HepG2 (cell line): ENCODE data around the gene PDHX. TPM values are rescaled to one million over a fixed set of nuclear protein-coding genes. Genes with fewer than 3 reads are reported as not detected.

Experiments
- CEBPG ChIP-seq: IDR thresholded peaks from 2 replicates; pipeline ENCODE4 v1.6.1; 2016
- CHD2 ChIP-seq: IDR thresholded peaks from 2 replicates; pipeline ENCODE4 v1.6.1; 2011; ENCODE audit warnings: low read depth, low read length, improper control_type of control experiment
- GTF3A ChIP-seq: sonication (generic); formaldehyde crosslinking; conservative IDR thresholded peaks from 2 replicates; pipeline ENCODE4 v1.4.0; 2020; ENCODE audit warnings: mild to moderate bottlenecking, missing genetic modification reagents
- IRF1 ChIP-seq: sonication (generic); formaldehyde crosslinking; IDR thresholded peaks from 2 replicates; pipeline ENCODE4 v1.4.0; 2020; ENCODE audit warnings: low read depth, mild to moderate bottlenecking, missing genetic modification reagents
- PHF8 ChIP-seq: sonication (generic); formaldehyde crosslinking; IDR thresholded peaks from 2 replicates; pipeline ENCODE4 v1.5.0; 2020; ENCODE audit warnings: missing genetic modification reagents
- REPIN1 ChIP-seq: sonication (generic); formaldehyde crosslinking; IDR thresholded peaks from 2 replicates; pipeline ENCODE4 v1.8.0; 2022; ENCODE audit warnings: missing genetic modification reagents, low read depth, mild to moderate bottlenecking, borderline replicate concordance
- RNF219 ChIP-seq: sonication (generic); formaldehyde crosslinking; IDR thresholded peaks from 2 replicates; pipeline ENCODE4 v1.5.0; 2020; ENCODE audit warnings: mild to moderate bottlenecking, missing genetic modification reagents
- SIN3B ChIP-seq: fragments of 150-350 bp; IDR thresholded peaks from 2 replicates; pipeline ENCODE4 v1.6.1; 2014; ENCODE audit warnings: low read length
- SMAD9 ChIP-seq: sonication (generic); formaldehyde crosslinking; IDR thresholded peaks from 2 replicates; pipeline ENCODE4 v1.5.1; 2020; ENCODE audit warnings: mild to moderate bottlenecking, missing genetic modification reagents
- SRY ChIP-seq: sonication (generic); formaldehyde crosslinking; IDR thresholded peaks from 2 replicates; pipeline ENCODE4 v1.8.0; 2022; ENCODE audit warnings: mild to moderate bottlenecking, missing genetic modification reagents
- ZFP36L2 ChIP-seq: sonication (generic); formaldehyde crosslinking; IDR thresholded peaks from 2 replicates; pipeline ENCODE4 v1.4.0; 2020; ENCODE audit warnings: missing genetic modification reagents
- ZNF629 ChIP-seq: sonication (generic); formaldehyde crosslinking; conservative IDR thresholded peaks from 2 replicates; pipeline ENCODE4 v1.5.0; 2020; ENCODE audit warnings: missing genetic modification reagents
- ZNF772 ChIP-seq: sonication (generic); formaldehyde crosslinking; IDR thresholded peaks from 2 replicates; pipeline ENCODE4 v1.5.0; 2020; ENCODE audit warnings: mild to moderate bottlenecking, missing genetic modification reagents
- ZSCAN12 ChIP-seq: sonication (generic); formaldehyde crosslinking; IDR thresholded peaks from 2 replicates; pipeline ENCODE4 v1.9.0; 2021; ENCODE audit warnings: mild to moderate bottlenecking, missing genetic modification reagents
- ZSCAN5A ChIP-seq: sonication (generic); formaldehyde crosslinking; IDR thresholded peaks from 2 replicates; pipeline ENCODE4 v1.8.0; 2022; ENCODE audit warnings: mild to moderate bottlenecking, missing genetic modification reagents, borderline replicate concordance
- polyA plus RNA-seq, 8 experiments: library from polyadenylated mRNA; depleted of rRNA in 3 of 8; stranded (reverse) in 7 of 8; unstranded in 1 of 8; fragments of >200 nt; fragmentation: Illumina TruSeq in 4 of 8; extraction: Trizol in 4 of 8; gene quantifications; 2 replicates each; pipeline versions ENCODE4 v1.2.1 to v1.2.3, GENCODE V29; 2011 to 2016; ENCODE audit warnings: low read depth in 4 of 8, missing spikeins in 1 of 8, mixed read lengths in 1 of 8; ENCODE audit not compliant: insufficient read depth in 1 of 8
- total RNA-seq, 5 experiments: library from RNA; depleted of rRNA; stranded (reverse); fragments of >200 nt; fragmentation: Illumina TruSeq; extraction: Trizol; gene quantifications; 2 replicates each; pipeline ENCODE4 v1.2.3, GENCODE V29; 2016; ENCODE audit warnings: low read depth in 1 of 5
- TF ChIP-seq, protein P1 (sequence below): fragments of 450-650 bp; IDR thresholded peaks from 2 replicates; pipeline ENCODE4 v1.6.1; 2017; ENCODE audit warnings: mild to moderate bottlenecking
- TF ChIP-seq, protein P2 (sequence below): sonication (generic); formaldehyde crosslinking; IDR thresholded peaks from 2 replicates; pipeline ENCODE4 v1.4.0; 2020; ENCODE audit warnings: missing genetic modification reagents, borderline replicate concordance
- TF ChIP-seq, protein P3 (sequence below): sonication (generic); formaldehyde crosslinking; IDR thresholded peaks from 2 replicates; pipeline ENCODE4 v1.5.0; 2020; ENCODE audit warnings: mild to moderate bottlenecking, missing genetic modification reagents

The PDHX gene
- total and polyA plus RNA-seq, 2 of the 13 experiments (the other 11 are each of a cell fraction or from before 2014, with no cell fraction given): 41.0 to 73.8 TPM

DNA sequence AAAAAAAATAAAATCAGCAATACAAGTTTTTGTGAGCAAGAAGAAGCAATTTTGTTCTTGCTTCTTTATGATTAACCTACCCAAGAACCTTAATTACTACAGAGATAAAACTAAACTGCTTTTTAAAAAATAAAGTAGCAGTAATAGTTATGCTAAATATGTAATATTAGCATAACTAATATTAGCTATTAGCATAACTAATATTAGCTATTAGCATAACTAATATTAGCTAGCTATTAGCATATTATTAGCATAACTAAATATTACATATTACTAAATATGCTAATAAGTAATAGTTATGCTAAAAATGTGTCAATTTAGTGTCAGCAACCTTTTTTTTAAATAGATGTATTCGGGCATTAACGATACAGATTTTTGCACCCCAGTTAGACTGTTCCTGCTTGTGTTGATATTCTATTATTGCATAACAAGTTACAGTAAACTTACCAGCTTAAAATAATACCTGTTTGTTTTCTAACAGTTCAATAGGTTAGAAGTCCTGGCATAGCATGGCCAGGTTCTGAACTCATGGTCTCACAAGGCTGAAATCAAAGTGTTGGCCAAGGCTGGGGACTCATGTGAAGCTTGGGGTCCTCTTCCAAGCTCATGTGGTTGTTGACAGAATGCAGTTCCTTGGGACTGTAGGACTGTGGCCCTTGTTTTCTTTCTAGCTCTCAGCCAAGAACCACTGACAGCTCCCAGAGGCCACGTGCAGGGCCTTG is 48.4 kb downstream of the PDHX start (continued):
- TF ChIP-seq REPIN1 (CRISPR knock-in tag) (no peak), ZNF772 (CRISPR knock-in tag) (no peak), SRY (CRISPR knock-in tag) (no peak), SIN3B (no peak), ZSCAN5A (no peak), ZSCAN12 (CRISPR knock-in tag) (no peak), PHF8 (CRISPR knock-in tag) (no peak), ZFP36L2 (CRISPR knock-in tag) (no peak), ZNF629 (no peak), SMAD9 (CRISPR knock-in tag) (no peak), RNF219 (no peak), CEBPG (peak; percentile 62), GTF3A (CRISPR knock-in tag) (no peak), IRF1 (CRISPR knock-in tag) (no peak), CHD2 (no peak)
- TF ChIP-seq, protein P1, sequence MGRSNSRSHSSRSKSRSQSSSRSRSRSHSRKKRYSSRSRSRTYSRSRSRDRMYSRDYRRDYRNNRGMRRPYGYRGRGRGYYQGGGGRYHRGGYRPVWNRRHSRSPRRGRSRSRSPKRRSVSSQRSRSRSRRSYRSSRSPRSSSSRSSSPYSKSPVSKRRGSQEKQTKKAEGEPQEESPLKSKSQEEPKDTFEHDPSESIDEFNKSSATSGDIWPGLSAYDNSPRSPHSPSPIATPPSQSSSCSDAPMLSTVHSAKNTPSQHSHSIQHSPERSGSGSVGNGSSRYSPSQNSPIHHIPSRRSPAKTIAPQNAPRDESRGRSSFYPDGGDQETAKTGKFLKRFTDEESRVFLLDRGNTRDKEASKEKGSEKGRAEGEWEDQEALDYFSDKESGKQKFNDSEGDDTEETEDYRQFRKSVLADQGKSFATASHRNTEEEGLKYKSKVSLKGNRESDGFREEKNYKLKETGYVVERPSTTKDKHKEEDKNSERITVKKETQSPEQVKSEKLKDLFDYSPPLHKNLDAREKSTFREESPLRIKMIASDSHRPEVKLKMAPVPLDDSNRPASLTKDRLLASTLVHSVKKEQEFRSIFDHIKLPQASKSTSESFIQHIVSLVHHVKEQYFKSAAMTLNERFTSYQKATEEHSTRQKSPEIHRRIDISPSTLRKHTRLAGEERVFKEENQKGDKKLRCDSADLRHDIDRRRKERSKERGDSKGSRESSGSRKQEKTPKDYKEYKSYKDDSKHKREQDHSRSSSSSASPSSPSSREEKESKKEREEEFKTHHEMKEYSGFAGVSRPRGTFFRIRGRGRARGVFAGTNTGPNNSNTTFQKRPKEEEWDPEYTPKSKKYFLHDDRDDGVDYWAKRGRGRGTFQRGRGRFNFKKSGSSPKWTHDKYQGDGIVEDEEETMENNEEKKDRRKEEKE: no peak
- TF ChIP-seq, protein P2, sequence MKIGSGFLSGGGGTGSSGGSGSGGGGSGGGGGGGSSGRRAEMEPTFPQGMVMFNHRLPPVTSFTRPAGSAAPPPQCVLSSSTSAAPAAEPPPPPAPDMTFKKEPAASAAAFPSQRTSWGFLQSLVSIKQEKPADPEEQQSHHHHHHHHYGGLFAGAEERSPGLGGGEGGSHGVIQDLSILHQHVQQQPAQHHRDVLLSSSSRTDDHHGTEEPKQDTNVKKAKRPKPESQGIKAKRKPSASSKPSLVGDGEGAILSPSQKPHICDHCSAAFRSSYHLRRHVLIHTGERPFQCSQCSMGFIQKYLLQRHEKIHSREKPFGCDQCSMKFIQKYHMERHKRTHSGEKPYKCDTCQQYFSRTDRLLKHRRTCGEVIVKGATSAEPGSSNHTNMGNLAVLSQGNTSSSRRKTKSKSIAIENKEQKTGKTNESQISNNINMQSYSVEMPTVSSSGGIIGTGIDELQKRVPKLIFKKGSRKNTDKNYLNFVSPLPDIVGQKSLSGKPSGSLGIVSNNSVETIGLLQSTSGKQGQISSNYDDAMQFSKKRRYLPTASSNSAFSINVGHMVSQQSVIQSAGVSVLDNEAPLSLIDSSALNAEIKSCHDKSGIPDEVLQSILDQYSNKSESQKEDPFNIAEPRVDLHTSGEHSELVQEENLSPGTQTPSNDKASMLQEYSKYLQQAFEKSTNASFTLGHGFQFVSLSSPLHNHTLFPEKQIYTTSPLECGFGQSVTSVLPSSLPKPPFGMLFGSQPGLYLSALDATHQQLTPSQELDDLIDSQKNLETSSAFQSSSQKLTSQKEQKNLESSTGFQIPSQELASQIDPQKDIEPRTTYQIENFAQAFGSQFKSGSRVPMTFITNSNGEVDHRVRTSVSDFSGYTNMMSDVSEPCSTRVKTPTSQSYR: no peak
- TF ChIP-seq, protein P3, sequence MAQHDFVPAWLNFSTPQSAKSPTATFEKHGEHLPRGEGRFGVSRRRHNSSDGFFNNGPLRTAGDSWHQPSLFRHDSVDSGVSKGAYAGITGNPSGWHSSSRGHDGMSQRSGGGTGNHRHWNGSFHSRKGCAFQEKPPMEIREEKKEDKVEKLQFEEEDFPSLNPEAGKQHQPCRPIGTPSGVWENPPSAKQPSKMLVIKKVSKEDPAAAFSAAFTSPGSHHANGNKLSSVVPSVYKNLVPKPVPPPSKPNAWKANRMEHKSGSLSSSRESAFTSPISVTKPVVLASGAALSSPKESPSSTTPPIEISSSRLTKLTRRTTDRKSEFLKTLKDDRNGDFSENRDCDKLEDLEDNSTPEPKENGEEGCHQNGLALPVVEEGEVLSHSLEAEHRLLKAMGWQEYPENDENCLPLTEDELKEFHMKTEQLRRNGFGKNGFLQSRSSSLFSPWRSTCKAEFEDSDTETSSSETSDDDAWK (CRISPR knock-in tag): no peak
